Type B pancreatic cell (in vitro differentiated cells): Measurements from ENCODE around the gene FBXO45. TPM values are rescaled to one million over a fixed set of nuclear protein-coding genes. Genes with fewer than 3 reads are reported as not detected.
"Not testable (repeated sequence)": the region's sequence is repeated elsewhere in the genome, so short reads cannot be mapped to it uniquely, and the experiment has no call there.

Source experiments
- DNase-seq: peaks from one replicate; pipeline ENCODE4 v3.0.0; 2021; ENCODE audit warnings: mixed read lengths; ENCODE audit not compliant: unreplicated experiment; ENCODE audit errors: extremely low spot score
- H3K27ac Mint-ChIP-seq: 2 replicates; pipeline ENCODE4 v1.8.0; 2021; ENCODE audit warnings: mild to moderate bottlenecking, mixed read lengths
- H3K27me3 Mint-ChIP-seq: 2 replicates; pipeline ENCODE4 v1.8.0; 2021; ENCODE audit warnings: mixed read lengths
- H3K36me3 Mint-ChIP-seq: 2 replicates; pipeline ENCODE4 v1.8.0; 2021; ENCODE audit warnings: mixed read lengths
- H3K4me1 Mint-ChIP-seq: one replicate; pipeline ENCODE4 v1.8.0; 2021; ENCODE audit warnings: mixed read lengths; ENCODE audit not compliant: unreplicated experiment
- H3K4me3 Mint-ChIP-seq: 2 replicates; pipeline ENCODE4 v1.8.0; 2021; ENCODE audit warnings: mild to moderate bottlenecking, mixed read lengths
- H3K9me3 Mint-ChIP-seq: 2 replicates; pipeline ENCODE4 v1.8.0; 2021; ENCODE audit warnings: mixed read lengths
- total RNA-seq: library from RNA; stranded (reverse); gene quantifications from 2 replicates; pipeline ENCODE4 v1.2.1, GENCODE V29; 2021; ENCODE audit warnings: low replicate concordance
- TF ChIP-seq, protein P1 (sequence below): fragments of 200-600 bp; sonication (generic); conservative IDR thresholded peaks from 2 replicates; pipeline ENCODE4 v1.5.0; 2021; ENCODE audit warnings: antibody characterized with exemption, mild to moderate bottlenecking

Gene FBXO45
- total RNA-seq, 1 donor from 2014 or later: 14.8 TPM

DNA sequence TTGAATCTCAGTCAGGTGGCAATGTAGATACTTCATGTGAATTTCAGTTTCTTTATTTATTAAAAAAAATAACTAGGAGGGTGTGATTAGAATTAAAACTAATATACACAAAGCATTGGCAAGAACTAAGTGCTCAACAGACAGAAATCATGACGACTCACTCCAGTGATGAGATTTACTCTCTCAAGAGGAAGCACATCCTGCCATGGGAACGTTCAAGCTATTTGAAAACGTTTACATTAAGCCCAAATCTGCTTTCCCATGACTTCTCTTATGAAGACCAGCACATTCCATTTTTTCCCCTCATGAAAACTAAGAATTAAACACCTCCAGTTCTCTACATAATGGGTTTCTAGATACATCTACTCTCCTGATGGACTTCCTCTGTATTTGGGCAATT lies 8.6 kb upstream of the FBXO45 start:
- Mint-ChIP-seq H3K27me3 (no peaks in the 10 kb centered on the region), H3K36me3 (no peaks in the 10 kb centered on the region)

DNA sequence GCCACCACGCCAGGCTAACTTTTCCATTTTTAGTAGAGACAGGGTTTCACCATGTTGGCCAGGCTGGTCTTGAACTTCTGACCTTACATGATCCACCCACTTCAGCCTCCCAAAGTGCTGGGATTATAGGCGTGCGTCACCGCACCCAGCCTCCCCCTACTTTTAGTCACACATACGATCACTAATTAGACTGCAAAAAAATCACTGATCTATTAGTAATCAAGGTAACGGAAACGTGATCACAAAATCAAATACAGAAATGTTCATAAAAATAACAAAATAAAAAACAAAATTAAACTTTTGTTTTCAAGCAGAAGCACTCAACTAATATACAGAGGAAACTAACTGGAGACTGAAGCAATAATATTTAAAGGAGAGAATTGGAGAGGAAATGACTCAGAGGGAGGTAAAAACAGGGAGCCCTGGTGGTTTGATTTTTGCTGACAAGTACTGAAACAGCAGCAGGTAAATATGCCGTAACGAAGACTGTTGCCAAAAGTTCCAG lies 4.7 kb upstream of the FBXO45 start:
- Mint-ChIP-seq H3K9me3 (no peaks in the 10 kb centered on the region), H3K27me3 (no peaks in the 10 kb centered on the region), H3K4me3 (no peak overlapping the region), H3K36me3 (no peaks in the 10 kb centered on the region), H3K27ac (no peak overlapping the region), H3K4me1 (peaks cover 6% of the 10 kb centered on the region)
- no peak for DNase-seq
- TF ChIP-seq, protein P1, sequence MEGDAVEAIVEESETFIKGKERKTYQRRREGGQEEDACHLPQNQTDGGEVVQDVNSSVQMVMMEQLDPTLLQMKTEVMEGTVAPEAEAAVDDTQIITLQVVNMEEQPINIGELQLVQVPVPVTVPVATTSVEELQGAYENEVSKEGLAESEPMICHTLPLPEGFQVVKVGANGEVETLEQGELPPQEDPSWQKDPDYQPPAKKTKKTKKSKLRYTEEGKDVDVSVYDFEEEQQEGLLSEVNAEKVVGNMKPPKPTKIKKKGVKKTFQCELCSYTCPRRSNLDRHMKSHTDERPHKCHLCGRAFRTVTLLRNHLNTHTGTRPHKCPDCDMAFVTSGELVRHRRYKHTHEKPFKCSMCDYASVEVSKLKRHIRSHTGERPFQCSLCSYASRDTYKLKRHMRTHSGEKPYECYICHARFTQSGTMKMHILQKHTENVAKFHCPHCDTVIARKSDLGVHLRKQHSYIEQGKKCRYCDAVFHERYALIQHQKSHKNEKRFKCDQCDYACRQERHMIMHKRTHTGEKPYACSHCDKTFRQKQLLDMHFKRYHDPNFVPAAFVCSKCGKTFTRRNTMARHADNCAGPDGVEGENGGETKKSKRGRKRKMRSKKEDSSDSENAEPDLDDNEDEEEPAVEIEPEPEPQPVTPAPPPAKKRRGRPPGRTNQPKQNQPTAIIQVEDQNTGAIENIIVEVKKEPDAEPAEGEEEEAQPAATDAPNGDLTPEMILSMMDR: no peak

More for the DNA sequence above, 8.6 kb upstream of the FBXO45 start:
- no peaks in the 10 kb centered on the region for H3K4me1 Mint-ChIP-seq
- no peak overlapping the region for H3K27ac Mint-ChIP-seq
- H3K9me3 Mint-ChIP-seq: no peaks in the 10 kb centered on the region
- no peak for DNase-seq
- H3K4me3 Mint-ChIP-seq: no peak overlapping the region
- TF ChIP-seq, protein P1: no peak

DNA sequence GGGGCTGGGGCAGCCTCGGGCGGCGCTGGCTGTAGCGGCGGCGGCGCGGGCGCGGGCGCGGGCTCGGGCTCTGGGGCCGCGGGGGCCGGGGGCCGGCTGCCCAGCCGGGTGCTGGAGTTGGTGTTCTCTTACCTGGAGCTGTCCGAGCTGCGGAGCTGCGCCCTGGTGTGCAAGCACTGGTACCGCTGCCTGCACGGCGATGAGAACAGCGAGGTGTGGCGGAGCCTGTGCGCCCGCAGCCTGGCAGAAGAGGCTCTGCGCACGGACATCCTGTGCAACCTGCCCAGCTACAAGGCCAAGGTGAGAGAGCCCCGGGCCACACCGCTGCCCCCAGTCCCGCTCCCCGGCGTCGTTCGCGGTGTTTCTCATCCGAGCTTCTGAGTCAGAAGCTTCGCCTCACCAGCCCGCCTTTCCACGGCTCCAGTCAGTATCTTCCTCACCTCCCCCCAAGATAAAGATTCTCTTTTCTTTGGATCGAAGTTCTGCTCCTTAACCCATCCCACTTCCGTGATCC lies 600 bp downstream of the FBXO45 start:
- no peaks in the 10 kb centered on the region for H3K27me3 Mint-ChIP-seq
- H3K4me1 Mint-ChIP-seq: peaks cover 14% of the 10 kb centered on the region
- H3K4me3 Mint-ChIP-seq: peak overlapping the region; percentile 95
- peak; percentile 69 for DNase-seq
- no peaks in the 10 kb centered on the region for H3K9me3 Mint-ChIP-seq
- no peaks in the 10 kb centered on the region for H3K36me3 Mint-ChIP-seq
- peak overlapping the region; percentile 90 for H3K27ac Mint-ChIP-seq
- TF ChIP-seq, protein P1: no peak

DNA sequence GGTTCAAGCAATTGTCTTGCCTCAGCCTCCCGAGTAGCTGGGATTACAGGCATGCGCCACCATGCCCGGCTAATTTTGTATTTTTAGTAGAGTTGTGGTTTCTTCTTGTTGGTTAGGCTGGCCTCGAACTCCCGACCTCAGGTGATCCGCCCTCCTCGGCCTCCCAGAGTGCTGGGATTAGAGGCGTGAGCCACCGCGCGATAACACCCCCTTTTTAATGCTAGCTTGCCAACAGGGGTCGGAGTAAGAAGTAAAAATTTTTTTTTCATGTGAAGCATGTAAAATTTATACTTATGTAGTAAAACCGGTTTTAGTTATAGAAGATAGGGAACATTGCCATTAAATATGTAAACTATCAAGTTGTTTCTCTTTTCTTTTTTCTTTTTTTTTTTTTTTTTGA lies 1.9 kb downstream of the FBXO45 start:
- Mint-ChIP-seq H3K27ac (peak overlapping the region; percentile 90), H3K4me3 (peak overlapping the region; percentile 95)
- not testable (repeated sequence) for H3K9me3 Mint-ChIP-seq

DNA sequence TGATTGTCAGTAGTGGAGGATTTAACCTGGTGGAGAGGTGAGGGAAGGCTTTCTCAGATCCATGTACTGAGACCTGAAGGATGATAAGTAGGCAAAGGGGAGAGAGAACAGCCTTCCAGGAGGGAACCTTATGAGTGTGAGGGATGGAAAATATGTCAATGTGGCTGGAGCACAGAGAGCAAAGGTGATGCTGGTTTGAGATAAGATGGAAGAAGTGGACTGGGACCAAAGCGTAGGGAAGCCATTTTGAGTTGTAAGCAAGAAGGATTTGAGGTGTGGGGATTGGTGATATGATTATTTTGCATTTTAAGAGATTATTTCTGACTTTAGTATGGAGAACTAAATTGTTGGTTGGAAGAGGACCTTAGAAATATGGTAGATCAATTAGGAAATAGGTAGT lies 3.9 kb downstream of the FBXO45 start:
- no peak for DNase-seq
- H3K4me3 Mint-ChIP-seq: no peak overlapping the region
- no peaks in the 10 kb centered on the region for H3K27me3 Mint-ChIP-seq
- H3K27ac Mint-ChIP-seq: no peak overlapping the region
- TF ChIP-seq, protein P1: no peak
- no peaks in the 10 kb centered on the region for H3K36me3 Mint-ChIP-seq
- H3K4me1 Mint-ChIP-seq: peaks cover 9% of the 10 kb centered on the region
- no peaks in the 10 kb centered on the region for H3K9me3 Mint-ChIP-seq

More for the DNA sequence above, 1.9 kb downstream of the FBXO45 start:
- peaks cover 14% of the 10 kb centered on the region for H3K4me1 Mint-ChIP-seq
- not testable (repeated sequence) for H3K36me3 Mint-ChIP-seq, DNase-seq, H3K27me3 Mint-ChIP-seq

DNA sequence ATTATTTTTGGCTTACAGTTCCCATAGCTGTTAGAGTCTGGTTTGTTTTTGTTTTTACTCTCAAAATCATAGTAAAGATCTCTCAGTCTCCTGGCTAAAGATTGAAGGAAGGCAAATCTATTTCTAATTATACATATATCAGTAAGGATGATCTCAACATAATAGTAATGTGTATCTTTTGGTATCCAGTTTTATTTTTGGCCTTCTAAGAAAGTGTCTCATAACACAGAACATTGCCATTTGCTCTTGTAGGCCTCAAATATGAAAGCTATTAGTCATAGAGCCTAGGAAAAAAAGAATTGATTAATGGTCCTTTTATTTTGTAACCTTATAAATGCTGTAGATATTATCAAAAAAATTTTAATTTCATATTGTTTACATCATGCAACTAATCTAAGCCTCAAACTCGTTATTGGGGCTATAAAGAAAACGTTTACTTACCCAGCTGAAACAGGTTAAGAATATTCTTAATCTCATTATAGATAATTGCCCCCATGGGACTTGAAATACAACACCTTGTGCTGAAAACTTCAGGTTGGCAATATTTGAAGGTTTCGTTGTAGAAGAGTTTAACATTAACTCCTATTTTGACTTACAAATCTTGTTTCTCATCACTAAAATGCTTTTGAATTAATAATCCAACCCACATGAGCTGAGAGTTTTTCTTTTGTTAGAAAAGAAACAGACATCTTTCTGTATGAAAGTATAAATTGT lies 16.7 kb downstream of the FBXO45 start:
- Mint-ChIP-seq H3K27me3 (no peaks in the 10 kb centered on the region), H3K4me3 (no peak overlapping the region), H3K4me1 (no peaks in the 10 kb centered on the region), H3K36me3 (peaks cover 15% of the 10 kb centered on the region), H3K9me3 (no peaks in the 10 kb centered on the region), H3K27ac (no peak overlapping the region)
- DNase-seq: no peak
- TF ChIP-seq, protein P1: no peak
